HEK293 (cell line): ENCODE measurements around the gene ERI3.

Experiments used
- CTCF ChIA-PET: fragments of 350-600 bp; formaldehyde crosslinking; extraction: SDS; loops from one replicate; lab custom pipeline; 2021; ENCODE audit warnings: antibody characterized with exemption; lab: Yijun Ruan, JAX
- POLR2A ChIA-PET: fragments of 300-600 bp; formaldehyde crosslinking; extraction: SDS; loops from one replicate; lab custom pipeline; 2020; ENCODE audit warnings: antibody characterized with exemption, inconsistent platforms; lab: Yijun Ruan, JAX
- H3K27ac ChIP-seq: fragments of 200-500 bp; sonication (Bioruptor generic); 2 replicates; pipeline ENCODE4 v1.5.1; 2014; ENCODE audit warnings: low read depth, low read length, control low read depth, inconsistent platforms; ENCODE audit errors: extremely low read depth
- H3K36me3 ChIP-seq, 2 experiments: fragments of 200-500 bp in 1 of 2; sonication (Bioruptor generic) in 1 of 2; 1 replicate in 1 of 2; 2 replicates in 1 of 2; pipeline ENCODE4 v1.5.1; 2014 to 2017; ENCODE audit warnings: inconsistent platforms in 2 of 2, low read length in 2 of 2; ENCODE audit not compliant: control insufficient read depth in 2 of 2, insufficient read depth in 1 of 2
- H3K4me1 ChIP-seq: fragments of 200-500 bp; sonication (Bioruptor generic); 2 replicates; pipeline ENCODE4 v1.5.1; 2014; ENCODE audit warnings: mild to moderate bottlenecking, low read length, inconsistent platforms; ENCODE audit not compliant: control insufficient read depth, insufficient read depth
- H3K4me3 ChIP-seq: 2 replicates; pipeline ENCODE4 v1.5.1; 2011; ENCODE audit warnings: low read depth, mild to moderate bottlenecking, control low read depth, low read length, moderate library complexity
- H3K9me3 ChIP-seq: fragments of 200-500 bp; sonication (Bioruptor generic); 2 replicates; pipeline ENCODE4 v1.5.1; 2014; ENCODE audit warnings: low read depth, low read length, inconsistent platforms; ENCODE audit not compliant: control insufficient read depth, insufficient read depth
- AEBP2 ChIP-seq: fragments of 450-650 bp; formaldehyde crosslinking; IDR thresholded peaks from 2 replicates; pipeline ENCODE4 v1.5.1; 2016; ENCODE audit warnings: missing biosample characterization, missing genetic modification characterization, borderline replicate concordance
- BCL11B ChIP-seq: fragments of 450-650 bp; formaldehyde crosslinking; IDR thresholded peaks from 2 replicates; pipeline ENCODE4 v1.5.1; 2016; ENCODE audit warnings: low read depth, missing biosample characterization, missing genetic modification characterization
- FEZF1 ChIP-seq: fragments of 450-650 bp; formaldehyde crosslinking; IDR thresholded peaks from 2 replicates; pipeline ENCODE4 v1.5.1; 2016; ENCODE audit warnings: missing biosample characterization, missing genetic modification characterization
- GFI1B ChIP-seq: fragments of 450-650 bp; formaldehyde crosslinking; IDR thresholded peaks from 2 replicates; pipeline ENCODE4 v1.5.1; 2016; ENCODE audit warnings: missing biosample characterization, missing genetic modification characterization
- PRDM4 ChIP-seq: fragments of 450-650 bp; formaldehyde crosslinking; IDR thresholded peaks from 2 replicates; pipeline ENCODE4 v1.5.1; 2017; ENCODE audit warnings: missing biosample characterization, missing genetic modification characterization
- ZBTB7A ChIP-seq: fragments of 450-650 bp; formaldehyde crosslinking; IDR thresholded peaks from 2 replicates; pipeline ENCODE4 v1.5.1; 2016; ENCODE audit warnings: low read depth, missing biosample characterization, missing genetic modification characterization
- ZFP3 ChIP-seq: fragments of 450-650 bp; formaldehyde crosslinking; IDR thresholded peaks from 2 replicates; pipeline ENCODE4 v1.5.1; 2016; ENCODE audit warnings: low read depth, missing biosample characterization, missing genetic modification characterization
- ZNF155 ChIP-seq: fragments of 450-650 bp; formaldehyde crosslinking; IDR thresholded peaks from 2 replicates; pipeline ENCODE4 v1.5.1; 2016; ENCODE audit warnings: missing biosample characterization, missing genetic modification characterization
- ZNF211 ChIP-seq: fragments of 450-650 bp; formaldehyde crosslinking; IDR thresholded peaks from 2 replicates; pipeline ENCODE4 v1.5.1; 2016; ENCODE audit warnings: low read depth, missing biosample characterization, missing genetic modification characterization
- ZNF24 ChIP-seq: fragments of 450-650 bp; formaldehyde crosslinking; IDR thresholded peaks from 2 replicates; pipeline ENCODE4 v1.5.1; 2016; ENCODE audit warnings: missing biosample characterization, missing genetic modification characterization
- ZNF302 ChIP-seq: fragments of 450-650 bp; formaldehyde crosslinking; IDR thresholded peaks from 2 replicates; pipeline ENCODE4 v1.5.1; 2016; ENCODE audit warnings: missing biosample characterization, missing genetic modification characterization, low read depth
- ZNF37A ChIP-seq: fragments of 450-650 bp; IDR thresholded peaks from 2 replicates; pipeline ENCODE4 v1.5.1; 2018; ENCODE audit warnings: missing biosample characterization, missing genetic modification characterization
- ZNF423 ChIP-seq: fragments of 450-650 bp; formaldehyde crosslinking; IDR thresholded peaks from 2 replicates; pipeline ENCODE4 v1.5.1; 2016; ENCODE audit warnings: missing biosample characterization, missing genetic modification characterization
- ZNF48 ChIP-seq: fragments of 450-650 bp; formaldehyde crosslinking; IDR thresholded peaks from 2 replicates; pipeline ENCODE4 v1.5.1; 2016; ENCODE audit warnings: missing biosample characterization, missing genetic modification characterization
- ZNF530 ChIP-seq: fragments of 450-650 bp; formaldehyde crosslinking; IDR thresholded peaks from 2 replicates; pipeline ENCODE4 v1.5.1; 2016; ENCODE audit warnings: low read depth, missing biosample characterization, missing genetic modification characterization
- ZNF560 ChIP-seq: fragments of 450-650 bp; formaldehyde crosslinking; IDR thresholded peaks from 2 replicates; pipeline ENCODE4 v1.5.1; 2017; ENCODE audit warnings: missing biosample characterization, missing genetic modification characterization, borderline replicate concordance
- ZNF626 ChIP-seq: fragments of 450-650 bp; sonication (Bioruptor Pico); formaldehyde crosslinking; IDR thresholded peaks from 2 replicates; pipeline ENCODE4 v1.5.1; 2018; ENCODE audit warnings: missing biosample characterization, missing genetic modification characterization, inconsistent platforms
- ZNF639 ChIP-seq: fragments of 450-650 bp; formaldehyde crosslinking; IDR thresholded peaks from 2 replicates; pipeline ENCODE4 v1.5.1; 2016; ENCODE audit warnings: missing biosample characterization, missing genetic modification characterization
- ZNF654 ChIP-seq: fragments of 450-650 bp; formaldehyde crosslinking; IDR thresholded peaks from 2 replicates; pipeline ENCODE4 v1.5.1; 2016; ENCODE audit warnings: low read depth, missing biosample characterization, missing genetic modification characterization
- ZNF791 ChIP-seq: fragments of 450-650 bp; formaldehyde crosslinking; IDR thresholded peaks from 2 replicates; pipeline ENCODE4 v1.5.1; 2016; ENCODE audit warnings: missing biosample characterization, missing genetic modification characterization

ERI3 gene

GRCh38 chr1:44266400-44267344 lies 88.4 kb downstream of the ERI3 start (continued):
- no peak for TF ChIP-seq ZNF639 (tag by site-specific recombination)

GRCh38 chr1:44265656-44266358 lies 89.2 kb downstream of the ERI3 start:
- peaks cover 0 to 20% of the 10 kb centered on the region in 2 experiments; a peak in 1 of 3 replicates for H3K36me3 ChIP-seq
- POLR2A ChIA-PET = no interaction called here
- CTCF ChIA-PET = interaction anchor here (0.6 to 1.0 kb wide), 6 partner anchors 10 to 1158 kb away, joined by 3 to 5 read pairs (median 4); no protein-coding TSS in a partner anchor
- H3K27ac ChIP-seq = no peak overlapping the region
- H3K4me3 ChIP-seq = no peak overlapping the region
- no peak for TF ChIP-seq ZNF423 (tag by site-specific recombination)
- TF ChIP-seq ZFP3 (tag by site-specific recombination) = peak; percentile 8; the same call in 1 of the 2 replicates
- no peaks in the 10 kb centered on the region for H3K9me3 ChIP-seq
- H3K4me1 ChIP-seq = peaks cover 9% of the 10 kb centered on the region

GRCh38 chr1:44264451-44264771 lies 90.6 kb downstream of the ERI3 start:
- peaks cover 9% of the 10 kb centered on the region for H3K4me1 ChIP-seq
- no peak overlapping the region for H3K4me3 ChIP-seq
- H3K36me3 ChIP-seq = peaks cover 0 to 18% of the 10 kb centered on the region in 2 experiments; a peak in 1 of 3 replicates
- ChIA-PET POLR2A (no interaction called here), CTCF (interaction anchor here (0.9 kb wide), 1 partner anchor 47 kb away, joined by 3 read pairs; no protein-coding TSS in a partner anchor)
- H3K27ac ChIP-seq = no peak overlapping the region
- no peaks in the 10 kb centered on the region for H3K9me3 ChIP-seq
- TF ChIP-seq ZNF626 (tag by site-specific recombination) (no peak), ZNF302 (tag by site-specific recombination) (no peak), ZNF791 (tag by site-specific recombination) (no peak), ZNF560 (tag by site-specific recombination) (no peak), ZNF48 (tag by site-specific recombination) (no peak), ZFP3 (tag by site-specific recombination) (no peak), FEZF1 (tag by site-specific recombination) (no peak), GFI1B (tag by site-specific recombination) (no peak), ZNF654 (no peak), ZNF423 (tag by site-specific recombination) (no peak), ZNF211 (no peak), ZNF24 (no peak), AEBP2 (no peak), ZNF37A (tag by site-specific recombination) (no peak), BCL11B (tag by site-specific recombination) (no peak), ZNF155 (tag by site-specific recombination) (no peak), ZNF530 (no peak), ZBTB7A (no peak), PRDM4 (tag by site-specific recombination) (no peak)
